CD4-positive, alpha-beta T cell treated with Interleukin-4 for 4 hours (primary cell): ENCODE data around the gene SLC25A21.

Source experiments
- DNase-seq: peaks from one replicate; pipeline ENCODE4 v3.0.0-alpha.2; 2020

SLC25A21 gene

DNA sequence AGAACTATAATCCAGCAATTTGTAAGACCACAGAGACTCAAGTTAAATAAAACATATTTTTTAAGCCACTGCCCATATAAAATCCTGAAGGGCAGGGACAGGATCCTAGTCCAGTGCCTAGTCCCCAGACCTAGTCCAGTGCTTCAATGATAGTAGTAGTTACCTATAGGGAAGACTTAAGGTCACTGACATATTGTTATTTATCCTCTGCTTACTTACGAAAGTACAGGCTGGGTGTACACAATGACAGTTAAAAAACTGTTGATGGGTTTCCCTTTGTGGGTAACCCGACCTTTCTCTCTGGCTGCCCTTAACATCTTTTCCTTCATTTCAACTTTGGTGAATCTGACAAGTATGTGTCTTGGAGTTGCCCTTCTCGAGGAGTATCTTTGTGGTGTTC, 192.5 kb downstream of the SLC25A21 start:
- no peak for DNase-seq

DNA sequence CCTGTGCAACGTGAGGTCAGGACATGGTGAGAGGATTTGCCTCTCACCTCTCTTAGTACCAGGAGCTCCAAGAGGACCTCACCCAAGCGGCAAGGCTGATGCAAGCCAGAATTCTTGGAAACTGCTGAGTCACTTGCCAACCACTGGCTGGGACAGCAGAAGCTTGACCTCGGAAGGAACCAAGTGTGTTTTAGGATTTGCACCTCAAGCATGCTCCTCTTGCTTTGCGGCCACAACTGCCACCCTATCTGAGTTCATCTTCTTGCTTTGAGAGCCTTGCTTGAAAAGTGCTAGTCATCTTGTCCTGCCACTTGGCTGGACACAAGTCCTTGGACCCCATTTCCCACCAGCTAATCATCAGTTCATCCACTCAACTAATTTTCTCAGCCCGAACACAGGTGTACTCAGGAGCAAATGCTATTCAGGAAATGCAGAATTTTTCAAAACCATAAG, 195.8 kb downstream of the SLC25A21 start:
- DNase-seq, result no peak

DNA sequence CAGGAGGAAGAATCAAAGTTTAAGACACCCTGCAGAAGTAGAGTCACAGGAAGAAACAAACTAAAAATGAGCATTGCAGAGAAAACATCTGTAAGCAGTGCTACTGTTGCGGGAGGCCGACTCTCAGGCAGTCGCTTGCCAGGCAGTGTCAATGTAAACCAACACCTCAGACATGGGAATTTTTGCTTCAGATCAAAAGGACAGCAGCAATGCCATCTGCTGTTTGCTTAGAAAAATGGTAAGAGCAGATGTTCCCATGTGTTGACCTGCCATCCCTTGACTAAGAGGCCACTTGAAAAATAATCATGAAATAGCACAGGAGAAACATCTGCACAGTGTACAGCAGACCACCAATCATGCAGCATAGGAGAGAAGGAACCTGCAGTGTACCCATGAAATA, 196.6 kb downstream of the SLC25A21 start:
- no peak for DNase-seq

DNA sequence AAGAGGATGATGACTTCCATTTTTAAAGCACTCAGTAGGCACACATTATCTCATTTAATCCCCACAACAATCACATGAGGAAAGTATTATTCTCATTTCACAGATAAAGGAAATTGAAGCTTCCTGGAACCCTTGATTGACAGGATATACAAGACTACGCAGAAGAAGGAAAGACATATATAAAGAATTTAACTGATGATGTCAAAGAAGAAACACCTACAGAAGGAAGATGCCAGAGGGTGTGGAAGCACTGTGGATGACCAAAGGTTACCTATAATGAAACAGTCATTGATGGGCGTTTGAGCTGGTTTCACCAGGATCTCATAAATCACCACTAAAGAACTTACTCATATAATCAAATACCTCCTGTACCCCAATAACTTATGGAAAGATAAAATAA, 197.4 kb downstream of the SLC25A21 start:
- DNase-seq, result no peak

DNA sequence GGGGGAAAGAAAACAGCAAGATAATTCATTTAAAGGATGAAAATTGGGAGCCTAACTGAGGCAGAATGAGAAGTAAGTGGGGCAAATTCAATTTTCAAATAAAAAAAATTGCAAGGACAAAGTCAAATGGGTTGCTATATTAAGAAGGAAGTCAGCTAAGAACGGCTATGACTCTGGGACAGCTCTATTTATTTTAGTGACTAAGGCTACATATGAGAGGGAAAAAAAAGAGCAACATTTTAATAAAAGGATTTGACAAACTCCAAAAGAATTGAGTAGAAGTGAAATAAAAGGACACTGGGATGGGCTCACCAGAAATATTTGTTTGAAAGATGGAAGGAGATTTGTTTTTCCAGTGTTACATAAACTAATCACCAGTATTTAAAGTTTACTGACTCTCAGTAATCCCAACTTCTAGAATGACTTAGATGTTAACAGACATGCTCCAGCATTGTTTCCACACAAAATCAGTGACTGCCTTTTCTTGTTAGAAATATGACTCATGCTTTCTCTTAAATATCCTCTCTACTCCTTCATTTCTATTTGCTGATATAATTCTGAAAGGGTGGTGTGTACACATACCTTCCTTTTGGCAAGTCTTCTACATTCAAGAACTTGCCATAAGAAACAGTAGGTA, 198.5 kb downstream of the SLC25A21 start:
- DNase-seq, result no peak

DNA sequence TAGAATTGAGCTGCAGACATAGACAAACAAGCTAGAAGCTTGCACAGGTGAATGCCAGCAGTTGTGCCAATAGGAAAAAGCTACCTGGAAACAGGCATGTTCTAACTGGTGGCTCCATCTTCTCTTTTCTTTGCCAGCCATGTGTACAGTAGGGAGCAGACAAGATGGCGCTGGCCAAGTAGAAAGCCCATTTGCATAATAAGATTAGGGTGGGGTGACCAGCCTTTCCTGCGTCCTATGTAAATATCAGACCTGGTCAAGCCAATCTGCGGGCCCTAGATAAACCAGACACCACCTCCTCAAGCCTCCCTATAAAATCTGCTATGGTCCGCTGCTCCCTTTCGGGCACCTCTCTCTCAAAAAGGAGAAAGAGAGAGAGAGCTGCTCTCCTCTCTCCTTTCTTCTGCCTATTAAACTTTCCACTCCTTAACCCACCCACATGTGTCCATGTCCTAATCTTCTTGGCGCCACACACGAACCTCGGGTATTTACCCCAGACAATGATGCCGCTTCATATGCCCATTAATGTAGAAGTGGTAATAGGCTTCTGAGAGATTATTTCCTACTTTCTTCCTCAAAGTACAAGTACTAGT, 201.0 kb downstream of the SLC25A21 start:
- DNase-seq, result no peak

DNA sequence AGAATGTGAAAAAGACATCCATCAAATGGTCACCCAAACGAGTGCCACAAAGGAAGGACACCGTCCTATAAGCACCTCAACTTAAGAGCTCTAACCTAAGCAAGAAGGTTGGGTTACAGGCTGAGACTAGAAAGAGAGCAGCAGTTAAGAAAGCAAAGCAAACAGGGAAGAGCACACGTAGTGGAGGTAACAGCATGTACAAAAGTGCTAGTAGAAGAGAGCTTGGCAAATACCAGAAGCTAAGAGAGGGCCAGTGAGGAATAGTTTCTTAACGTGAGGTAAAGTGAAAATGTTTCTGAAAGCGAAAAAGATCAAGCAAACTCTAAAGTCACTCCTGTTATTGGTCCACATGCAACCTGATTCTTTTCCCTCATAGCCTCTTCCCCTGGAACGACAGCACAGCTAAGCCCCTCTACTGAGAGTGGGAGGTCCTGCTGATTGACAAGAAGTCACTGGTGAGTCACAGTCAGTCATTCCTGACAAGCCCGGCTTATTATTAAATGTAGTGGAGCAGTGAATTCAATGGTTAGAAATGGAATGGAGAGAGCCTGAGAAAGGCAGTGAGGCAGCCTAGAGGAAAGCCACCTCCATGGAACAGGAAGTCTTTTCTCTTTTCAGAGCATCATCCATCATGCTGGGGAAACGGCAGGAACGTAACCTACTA, 204.4 kb downstream of the SLC25A21 start:
- DNase-seq, result no peak

DNA sequence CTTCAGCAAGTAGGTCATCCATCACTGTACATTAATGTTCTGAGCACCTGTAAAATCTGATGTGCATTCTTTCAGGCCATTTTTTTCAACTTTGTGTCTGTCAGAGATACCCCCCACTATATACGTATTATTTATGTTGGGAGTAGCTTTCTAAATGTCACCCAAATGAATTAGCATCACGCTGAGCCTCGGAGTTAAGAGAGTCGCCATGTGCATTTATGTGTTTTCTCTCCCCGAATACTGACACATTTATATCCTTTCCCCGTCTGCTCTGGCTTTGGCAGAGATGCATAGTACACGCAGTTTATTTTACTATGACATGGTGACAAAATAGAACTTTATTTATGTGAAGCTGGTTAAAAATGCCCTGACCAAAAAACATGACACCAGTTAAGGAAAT, 216.4 kb downstream of the SLC25A21 start:
- no peak for DNase-seq

DNA sequence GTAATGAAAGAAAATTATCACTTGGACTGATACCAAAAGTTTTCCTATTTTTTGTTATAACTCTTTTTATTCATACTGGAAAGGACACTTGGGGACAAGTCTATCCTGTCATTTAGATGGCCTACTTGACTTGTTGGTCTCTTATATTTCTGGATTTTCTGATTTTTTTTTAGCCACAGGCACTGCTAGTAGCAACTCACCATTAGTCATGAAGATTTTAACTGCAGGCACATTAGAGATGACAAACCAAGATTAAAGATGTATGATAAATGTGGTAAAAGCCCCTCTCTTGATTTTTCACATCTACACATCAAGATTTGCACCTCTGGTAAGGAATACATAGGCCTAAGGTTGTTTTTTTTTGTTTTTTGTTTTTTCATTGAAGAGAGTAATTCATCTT, 217.0 kb downstream of the SLC25A21 start:
- DNase-seq, result no peak

DNA sequence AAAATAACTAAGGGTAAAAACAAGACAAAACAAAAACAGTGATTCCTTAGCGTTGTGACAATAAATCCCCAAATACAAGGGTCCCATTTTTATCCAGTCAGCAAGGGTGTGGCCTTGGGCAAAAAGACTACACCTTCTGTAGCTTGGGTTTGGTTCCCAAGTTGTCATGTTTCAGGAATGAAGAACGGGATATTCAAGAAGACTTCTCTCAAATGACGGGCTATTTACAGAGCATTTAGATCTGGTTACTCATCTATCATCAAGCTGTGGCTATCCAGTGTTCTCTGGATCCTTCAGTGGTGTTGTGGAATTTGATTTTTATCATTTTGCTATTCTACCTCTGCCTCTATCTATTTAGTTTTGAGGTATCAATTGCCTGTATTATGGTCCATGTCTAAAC, 219.7 kb downstream of the SLC25A21 start:
- no peak for DNase-seq

DNA sequence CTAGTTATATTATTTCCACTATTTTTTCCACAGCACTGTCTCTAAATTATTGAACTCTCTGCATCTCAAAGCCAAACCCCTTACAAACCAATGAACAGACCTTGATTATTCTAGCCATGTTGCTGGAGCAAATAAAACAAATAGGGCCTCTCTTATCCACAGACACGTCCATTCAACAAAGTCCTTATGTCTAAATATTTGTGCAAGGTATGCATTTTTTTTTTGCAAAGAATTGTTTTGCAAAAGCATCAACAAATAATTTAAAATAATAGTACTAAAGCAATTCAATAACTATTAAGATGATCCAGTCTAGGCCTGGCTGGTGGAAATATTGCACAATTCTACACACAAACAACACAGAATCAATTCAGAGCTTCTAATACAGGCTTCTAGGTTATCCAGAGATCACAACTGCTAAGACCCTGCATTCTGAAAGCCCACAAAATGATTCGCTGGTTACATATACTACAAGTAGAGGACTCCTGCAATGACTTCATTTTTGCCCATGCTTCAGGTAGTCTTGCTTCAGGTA, 221.0 kb downstream of the SLC25A21 start:
- DNase-seq, result no peak

DNA sequence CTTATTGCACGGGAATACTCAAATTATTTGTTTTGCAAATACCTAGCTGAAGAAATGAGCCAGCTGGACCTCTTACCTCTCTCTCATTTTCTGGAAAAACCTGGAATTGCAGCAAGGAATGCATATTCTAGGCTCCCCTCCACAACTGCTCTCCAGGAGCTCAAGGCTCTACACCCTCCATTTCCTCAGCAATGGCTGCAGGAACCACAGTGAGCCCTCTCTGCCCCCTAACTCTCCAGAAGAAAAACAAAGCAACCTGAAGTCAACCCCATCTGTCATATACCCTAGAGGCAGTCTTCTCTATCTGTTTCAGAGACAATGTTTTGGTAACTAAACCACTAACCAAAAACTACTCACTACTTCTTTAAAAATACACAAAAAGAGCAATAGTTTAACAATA, 221.6 kb downstream of the SLC25A21 start:
- DNase-seq, result no peak

DNA sequence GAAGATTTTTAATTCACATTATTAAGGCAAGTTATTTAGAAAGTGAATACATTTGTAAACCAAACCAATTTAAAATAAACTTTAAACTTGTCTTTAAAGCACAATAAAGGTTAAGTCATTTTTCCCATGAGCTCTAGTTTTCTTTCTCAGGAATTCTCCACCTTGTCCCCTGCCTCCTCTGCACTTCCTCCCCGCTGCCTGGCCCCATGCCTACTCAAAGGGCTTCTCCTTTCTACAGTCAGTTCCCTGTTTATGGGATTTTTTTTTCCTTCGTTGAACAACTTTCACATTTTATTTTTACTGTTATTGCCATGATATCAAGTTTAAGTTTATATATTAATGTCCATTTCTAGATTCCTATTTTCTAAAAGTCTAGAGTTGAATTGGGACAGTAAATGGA, 223.0 kb downstream of the SLC25A21 start:
- no peak for DNase-seq

DNA sequence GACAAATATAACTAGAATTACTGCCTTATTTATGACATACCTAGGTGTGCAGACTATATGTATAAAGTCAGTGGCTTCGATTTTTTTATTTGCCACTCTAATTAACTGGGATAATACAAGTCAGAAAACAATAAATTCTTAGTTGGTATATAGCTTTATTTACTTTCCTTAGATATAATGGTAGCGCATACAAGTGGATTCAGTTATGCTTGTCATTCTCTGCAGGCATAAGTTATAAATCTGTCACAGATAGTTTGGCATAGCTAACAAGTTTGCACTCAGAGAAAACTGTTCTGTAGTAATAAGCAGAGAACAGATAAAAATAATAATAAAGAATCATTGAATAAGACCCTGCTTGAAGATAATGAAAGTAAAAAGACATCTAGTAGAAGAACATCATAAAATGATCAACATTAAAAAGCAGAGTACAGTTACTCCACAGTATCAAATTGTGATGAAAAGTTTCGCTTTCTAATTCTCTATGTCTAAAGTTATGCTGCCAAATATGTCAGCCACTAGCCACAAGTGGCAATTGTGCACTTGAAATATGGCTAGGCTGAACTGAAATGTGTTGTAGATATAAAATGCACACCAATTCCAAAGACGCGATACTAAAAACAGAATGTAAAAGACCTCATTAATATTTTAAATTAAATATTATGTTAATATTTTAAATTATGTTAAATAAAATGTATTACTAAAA, 224.1 kb downstream of the SLC25A21 start:
- DNase-seq, result no peak

DNA sequence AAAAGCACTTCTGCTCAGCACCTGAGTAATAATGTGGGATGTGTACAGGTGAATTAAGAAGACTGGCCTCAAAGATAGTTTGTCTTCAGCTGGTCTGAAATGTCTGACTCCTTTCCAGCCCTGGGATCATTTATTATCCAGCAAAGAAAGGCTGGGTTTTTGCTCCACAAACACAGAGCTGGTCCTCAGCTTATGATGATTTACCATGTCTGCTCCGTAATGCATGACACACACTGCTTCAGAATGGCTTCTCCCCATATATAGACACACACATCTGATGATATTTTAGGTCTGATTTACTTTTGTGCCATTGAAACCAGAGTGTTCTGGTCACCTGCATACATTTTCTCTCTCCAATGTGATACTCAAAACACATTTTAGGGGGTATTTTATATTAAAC, 225.0 kb downstream of the SLC25A21 start:
- DNase-seq, result no peak

DNA sequence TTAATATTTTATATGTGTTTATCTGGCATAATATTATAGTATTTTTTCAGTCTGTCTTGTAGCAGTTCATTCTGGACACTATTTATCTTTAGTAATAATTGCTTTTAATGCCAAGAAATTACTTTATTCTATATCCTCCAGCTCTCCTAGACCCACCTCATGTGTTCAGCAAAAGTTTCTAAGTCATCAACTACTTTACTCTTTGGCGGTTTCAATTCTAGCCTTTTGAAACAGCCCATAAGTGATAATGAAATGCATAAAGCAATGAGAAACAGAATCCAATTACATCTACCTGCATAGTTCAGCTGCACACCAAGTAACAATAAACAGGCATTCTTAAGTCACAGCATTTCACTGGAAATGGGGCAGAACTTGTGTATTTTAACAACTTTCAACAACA, 225.5 kb downstream of the SLC25A21 start:
- no peak for DNase-seq

DNA sequence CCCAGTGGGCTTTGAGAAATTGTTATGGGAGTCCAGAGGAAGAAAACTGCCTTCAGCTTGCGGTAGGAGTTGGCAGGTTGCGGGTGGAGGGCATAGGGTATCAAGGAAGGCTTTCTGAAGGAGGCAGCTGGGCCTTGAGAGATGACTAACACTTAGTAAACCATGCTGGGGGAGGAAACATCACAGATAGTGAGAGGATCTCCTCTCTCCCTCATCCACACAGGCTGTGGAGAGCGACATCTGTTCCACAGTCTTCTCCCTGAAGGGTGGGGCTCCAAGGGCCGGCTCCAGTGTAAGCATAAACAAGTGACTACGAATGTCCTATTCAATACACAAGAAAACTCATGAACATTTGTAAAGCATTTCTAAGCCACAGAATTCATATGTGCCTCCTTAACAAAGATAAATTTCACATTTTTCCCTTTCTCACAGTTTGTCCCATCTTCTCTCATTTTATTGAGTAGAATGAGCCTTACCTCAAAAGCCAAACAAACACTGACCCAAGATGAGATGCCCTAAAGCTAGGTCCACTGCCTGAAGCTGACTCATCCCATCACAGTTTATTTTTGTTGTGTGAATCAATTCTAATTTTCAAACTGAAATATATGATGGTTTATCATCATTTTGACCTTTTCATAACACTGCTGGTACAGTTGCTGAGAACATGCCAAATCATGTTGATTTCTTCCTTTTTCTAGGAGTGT, 227.9 kb downstream of the SLC25A21 start:
- DNase-seq, result no peak

DNA sequence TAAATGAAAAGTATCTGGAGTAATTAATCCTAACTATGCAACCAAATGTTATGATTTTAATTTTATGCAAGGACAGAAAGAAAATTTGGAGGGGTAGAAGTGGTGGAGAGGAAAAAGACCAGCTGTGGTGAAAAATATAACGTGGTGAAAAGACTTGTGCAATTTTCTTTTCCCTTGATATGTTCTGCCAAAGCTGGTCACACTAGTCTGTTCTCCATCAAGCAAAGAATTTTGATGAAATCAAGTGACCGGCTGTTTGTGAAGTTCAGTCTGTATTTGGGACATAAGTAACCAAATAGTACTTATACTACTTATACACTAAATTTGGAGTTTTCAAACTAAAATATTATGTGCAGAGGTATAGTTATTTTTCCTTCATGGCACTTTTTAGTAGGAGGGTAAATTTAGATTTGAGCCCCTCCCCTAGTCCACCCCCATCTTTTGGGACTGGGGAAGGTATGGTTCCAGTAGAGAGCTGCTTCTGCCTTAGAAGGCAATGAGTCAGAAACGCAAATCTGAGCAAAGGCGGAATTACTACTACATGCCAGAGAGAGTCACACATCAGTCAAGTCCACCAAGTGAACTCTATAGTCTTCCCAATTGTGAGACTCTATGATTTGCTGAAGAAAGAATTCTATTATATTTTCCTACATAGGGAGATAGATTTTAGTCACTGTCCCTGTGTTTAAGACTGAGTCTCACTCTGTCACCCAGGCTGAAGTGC, 229.7 kb downstream of the SLC25A21 start:
- no peak for DNase-seq

DNA sequence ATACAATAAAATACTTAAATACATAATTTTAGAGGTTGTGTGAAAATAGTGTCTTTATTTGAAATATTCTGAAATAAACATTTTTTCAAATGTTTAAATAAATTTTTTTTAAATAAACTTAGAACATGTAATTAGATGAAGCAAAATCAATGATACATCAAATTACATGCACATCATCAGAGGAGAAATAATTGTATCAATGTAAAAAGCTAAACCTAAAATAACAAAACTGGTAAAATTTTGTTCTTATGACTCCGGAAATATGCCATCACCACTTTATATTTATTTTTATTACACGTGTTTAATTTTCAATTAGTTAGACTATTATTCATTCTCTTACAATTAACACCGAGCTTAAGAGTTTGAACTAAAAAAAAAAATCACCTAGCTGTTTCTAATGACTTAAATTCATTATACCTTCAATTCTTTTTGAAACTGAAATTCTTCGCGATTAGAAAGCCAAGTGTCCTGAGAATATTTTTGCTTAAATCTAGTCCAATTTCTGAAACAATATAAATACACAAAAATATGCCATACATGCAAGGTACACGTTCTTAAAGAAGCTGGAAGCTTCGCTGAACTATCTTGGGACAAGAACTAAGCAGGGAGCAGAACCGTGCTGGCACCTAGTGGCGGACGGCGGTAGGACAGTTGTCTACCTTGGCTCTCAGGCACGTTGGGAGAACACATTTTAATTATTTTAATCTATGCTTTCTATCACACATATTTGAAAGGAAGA, 230.5 kb downstream of the SLC25A21 start:
- DNase-seq, result peak; percentile 57

DNA sequence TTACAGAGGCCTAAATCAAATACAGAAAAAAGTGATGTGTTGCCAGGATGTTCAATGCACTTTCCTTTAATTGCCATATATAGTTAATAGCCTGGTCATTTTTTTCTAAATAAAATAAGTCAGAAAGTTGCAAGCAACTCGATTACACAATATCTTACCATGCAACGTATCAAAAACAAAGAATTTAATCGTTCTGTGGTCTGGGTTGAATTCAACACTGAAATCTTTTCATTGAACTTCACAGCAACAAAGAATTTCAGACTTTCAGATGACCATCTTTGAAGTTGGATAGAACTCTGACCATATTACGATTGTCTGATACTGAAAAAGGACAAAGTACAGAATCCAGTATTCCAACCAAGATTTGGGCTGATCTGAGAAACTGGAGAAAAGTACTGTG, 231.9 kb downstream of the SLC25A21 start:
- DNase-seq, result no peak

DNA sequence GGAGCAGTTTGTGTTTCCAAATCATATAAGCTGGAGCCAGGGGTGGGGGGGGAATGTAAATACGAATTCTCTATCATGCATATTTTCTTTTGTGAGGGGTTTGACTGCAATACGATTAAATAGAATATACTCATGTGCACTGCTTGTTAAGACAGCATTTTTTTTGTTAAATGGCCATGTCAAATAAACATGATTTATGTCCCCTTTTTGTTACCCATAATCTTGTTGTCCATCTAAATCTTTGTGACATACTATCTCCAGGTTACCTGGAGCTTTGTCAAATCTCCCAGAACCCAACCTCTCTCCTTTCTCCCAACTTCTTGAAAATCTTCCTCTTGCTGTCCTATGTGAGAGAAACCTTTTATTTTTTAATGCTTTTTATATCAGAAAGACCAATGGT, 233.1 kb downstream of the SLC25A21 start:
- no peak for DNase-seq

DNA sequence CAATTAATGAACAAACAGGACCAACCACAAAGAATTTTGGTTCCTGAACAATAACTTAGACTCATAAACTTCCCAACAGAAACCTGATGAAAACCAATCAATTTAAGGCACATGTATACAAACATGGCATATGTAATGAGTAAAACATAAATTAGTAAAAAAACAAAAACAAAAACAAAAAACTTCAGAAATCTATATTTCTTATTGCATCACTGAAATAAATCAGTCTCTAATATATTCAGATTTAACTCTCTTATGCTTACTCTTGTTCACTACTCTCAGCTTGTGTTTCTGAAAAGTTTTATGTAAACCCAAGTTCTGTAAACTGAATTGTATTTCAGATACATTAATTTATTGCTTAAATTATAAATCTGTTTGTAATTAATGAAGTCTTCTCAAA, 233.7 kb downstream of the SLC25A21 start:
- DNase-seq, result no peak
